Measurements from ENCODE around the gene HERC2.

HERC2 gene

DNA sequence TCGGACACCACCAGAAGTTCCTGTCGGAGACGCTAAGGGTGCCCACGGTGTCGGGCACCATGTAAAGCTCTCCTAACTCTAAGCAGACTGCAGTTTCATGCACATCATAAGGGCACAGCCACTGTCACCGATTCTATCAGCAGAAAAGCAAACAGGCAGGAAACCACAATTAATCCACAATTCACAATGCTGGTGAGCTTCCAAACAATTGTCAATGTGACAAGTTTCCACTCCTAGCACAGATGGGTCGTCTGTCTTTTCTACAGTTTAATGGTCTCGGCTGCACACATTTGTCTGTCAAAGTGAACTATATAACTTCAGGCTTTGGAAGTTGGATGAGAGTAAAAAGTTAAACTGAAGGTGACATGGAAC is 214.1 kb downstream of the HERC2 start:
- no peak for DNase-seq

GRCh38 chr15:28107111-28107903 is 214.7 kb downstream of the HERC2 start:
- DNase-seq = no peak

DNA sequence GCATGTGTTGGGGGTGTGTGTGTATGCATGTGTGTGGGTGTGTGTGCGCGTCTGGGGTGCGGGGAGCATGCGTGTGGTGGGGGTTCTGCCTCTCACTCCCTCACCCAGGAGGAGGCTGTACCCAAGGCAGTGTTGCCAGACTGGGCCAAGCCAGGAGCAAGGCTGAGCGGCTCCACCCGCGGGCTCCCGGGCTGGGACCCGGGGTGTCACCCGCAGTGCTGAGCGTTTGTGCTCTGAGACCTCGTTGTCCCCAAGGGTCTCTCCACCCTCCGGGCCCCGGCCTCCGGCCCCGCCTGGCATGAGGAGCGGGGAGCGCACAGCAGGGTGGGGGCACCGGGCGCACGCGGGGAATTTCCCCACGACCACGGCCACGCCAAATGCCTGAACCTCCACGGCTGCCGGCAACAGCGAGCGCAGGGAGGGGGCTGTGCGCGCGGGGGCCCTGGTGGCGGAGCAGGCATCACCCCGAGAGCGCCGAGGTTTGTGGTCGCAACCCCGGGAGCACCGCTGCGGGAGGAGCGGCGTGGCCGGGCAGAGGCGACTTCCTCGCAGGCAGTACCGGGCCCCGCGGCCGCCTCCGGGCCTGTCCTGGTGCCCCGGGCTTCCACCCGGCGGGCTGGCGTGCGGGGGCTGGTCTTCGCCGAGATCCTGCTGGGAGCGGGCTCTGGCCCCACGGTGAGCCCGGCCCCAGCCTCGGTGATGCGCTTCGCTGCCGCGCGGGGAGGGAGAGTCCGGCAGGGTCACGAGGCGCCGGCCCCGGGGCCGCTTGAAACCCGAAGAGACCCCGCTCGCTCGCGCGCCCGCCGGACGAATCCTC is 215.5 kb downstream of the HERC2 start:
- no peak for DNase-seq

GRCh38 chr15:28105793-28106192 is 216.2 kb downstream of the HERC2 start:
- no peak for DNase-seq

- DNase-seq = no peak
Measured at GRCh38 chr15:28105224-28105791, 216.7 kb downstream of the HERC2 start.

DNA sequence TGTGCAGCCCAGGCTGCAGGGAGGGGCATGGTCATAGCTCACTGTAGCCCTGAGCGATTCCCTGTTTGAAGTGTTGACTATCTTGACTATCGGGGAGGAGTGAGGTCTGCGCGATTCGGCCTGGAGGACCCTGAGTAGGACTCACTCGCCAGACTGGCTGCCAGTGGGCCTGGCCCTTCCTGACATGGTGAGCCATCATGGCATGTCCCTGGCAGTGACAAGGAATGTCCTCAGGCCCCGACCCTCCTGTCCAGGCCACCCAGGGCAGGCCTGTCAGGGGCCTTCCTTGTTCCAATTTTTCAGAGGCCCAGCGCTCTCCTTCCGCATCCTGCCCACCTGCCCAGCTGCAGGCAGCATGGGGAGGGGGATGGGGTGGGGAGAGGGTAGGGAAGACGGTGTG is 217.7 kb downstream of the HERC2 start:
- DNase-seq = no peak

DNA sequence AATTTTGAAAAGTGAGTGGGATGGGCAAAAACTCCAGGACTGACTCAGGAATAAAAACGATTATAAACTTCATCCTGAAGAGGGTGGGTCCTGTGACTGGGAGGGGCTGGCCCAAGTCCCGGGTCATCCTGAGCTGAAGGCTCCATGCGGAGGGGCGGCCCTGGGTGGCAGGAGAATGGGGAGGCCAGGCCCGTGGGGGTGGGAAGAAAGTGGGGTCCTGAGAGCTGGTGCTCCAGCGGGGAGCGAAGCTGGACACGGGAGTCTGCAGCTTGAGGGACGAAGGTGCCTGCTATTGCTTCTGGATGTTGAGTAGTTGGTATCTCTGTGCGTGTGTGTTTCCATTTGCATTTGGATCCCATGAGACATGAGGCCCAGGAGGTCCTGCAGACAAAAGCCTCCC is 218.1 kb downstream of the HERC2 start:
- no peak for DNase-seq

GRCh38 chr15:28101983-28102441 is 220.0 kb downstream of the HERC2 start:
- no peak for DNase-seq

GRCh38 chr15:28101201-28101600 is 220.8 kb downstream of the HERC2 start:
- no peak for DNase-seq

GRCh38 chr15:28100516-28101195 is 221.3 kb downstream of the HERC2 start:
- no peak for DNase-seq

- DNase-seq = no peak
Measured at GRCh38 chr15:28099555-28100140, 222.3 kb downstream of the HERC2 start.

DNA sequence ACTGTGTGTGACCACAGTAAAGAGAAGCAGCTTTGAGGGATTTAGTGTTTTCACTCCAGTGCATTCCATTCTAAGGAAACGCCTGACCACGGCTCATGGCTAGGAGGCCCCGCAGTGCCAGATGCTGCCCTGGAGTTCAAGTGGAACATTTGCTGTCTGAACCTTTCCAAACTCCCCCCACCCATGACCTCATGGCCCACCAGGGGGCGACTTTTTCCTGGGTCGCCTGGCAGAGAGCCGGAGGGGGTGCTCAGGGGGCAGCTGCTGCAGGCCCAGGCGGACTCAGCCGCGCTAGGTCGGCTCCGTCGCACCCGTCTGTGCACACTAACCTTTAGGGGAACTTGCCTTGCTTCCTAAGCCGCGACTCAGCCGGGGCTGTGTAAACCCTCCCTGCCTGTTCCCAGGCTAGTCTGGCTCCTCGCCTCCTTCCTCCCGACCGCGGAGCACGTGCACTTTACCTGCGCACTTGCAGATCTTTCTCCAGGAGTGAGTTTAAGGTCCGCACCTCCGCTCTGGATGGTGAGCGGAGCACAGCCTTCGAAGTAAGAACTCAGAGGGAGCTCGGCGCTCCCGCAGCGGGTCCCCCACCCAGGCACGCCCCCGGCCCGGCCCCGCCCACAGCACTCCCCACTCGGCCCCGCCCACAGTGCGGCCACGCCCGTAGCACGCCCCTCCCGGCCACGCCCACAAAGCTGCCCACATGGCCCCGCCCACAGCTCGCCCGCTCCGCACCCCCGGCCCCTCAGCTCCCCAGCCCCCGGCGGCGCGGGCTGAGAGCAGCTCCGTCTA is 223.0 kb downstream of the HERC2 start, which contains the start of gene OCA2:
OCA2 (minus strand) TSS at position 550 of the 789 bp plus-strand sequence. CDS start 17,441 bp downstream, outside the sequence.
- peak; percentile 33 for DNase-seq

- no peak for DNase-seq
Measured at GRCh38 chr15:28098360-28098765, 223.6 kb downstream of the HERC2 start.

DNA sequence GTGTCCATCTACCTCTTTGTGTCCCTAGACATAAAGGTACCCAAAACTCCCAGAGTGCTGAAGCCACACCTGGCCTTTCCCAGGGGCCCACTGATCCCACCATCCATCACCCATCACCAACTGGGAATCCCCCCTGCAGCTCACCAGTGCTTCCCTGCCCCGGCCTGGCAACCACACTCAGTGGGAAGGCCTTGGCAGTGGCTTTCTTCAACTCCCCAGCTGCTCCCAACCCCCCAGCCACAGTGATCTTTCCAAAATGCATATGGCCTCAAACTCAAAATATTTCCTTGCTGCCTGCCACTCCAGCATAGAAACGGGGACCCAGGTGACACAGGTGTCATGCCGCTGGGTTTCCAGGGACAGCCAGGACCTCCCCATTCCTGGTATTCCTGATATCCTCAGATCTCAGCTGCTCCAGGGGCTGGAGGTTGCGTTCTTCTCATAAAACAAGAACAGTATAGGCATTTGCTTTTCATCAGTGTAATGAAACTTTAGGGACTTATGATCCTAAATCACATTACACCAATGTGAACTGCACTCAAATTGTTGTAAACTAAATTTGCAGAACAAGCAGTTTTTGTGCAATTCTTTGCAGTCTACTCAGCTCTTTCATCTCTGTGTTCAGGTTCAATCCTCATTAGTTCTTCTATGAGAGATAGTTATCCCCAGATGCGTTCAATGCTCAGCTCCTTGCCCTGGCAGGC is 224.2 kb downstream of the HERC2 start:
- no peak for DNase-seq

GRCh38 chr15:28096670-28097431 is 225.1 kb downstream of the HERC2 start:
- DNase-seq = no peak

DNA sequence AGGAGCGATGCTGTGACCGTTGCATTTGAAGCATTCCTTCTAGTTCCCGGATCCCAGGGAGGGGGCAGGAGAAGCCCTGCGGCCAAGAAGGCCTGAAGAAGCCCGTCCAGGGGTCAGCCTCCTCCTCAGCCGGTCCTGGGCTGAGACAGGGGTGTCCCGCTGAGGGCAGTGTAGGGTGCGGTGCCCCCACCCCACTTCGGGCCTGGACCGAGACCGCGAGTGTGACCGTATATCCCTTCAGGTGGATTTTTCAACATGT is 225.6 kb downstream of the HERC2 start:
- no peak for DNase-seq

- DNase-seq = no peak
Measured at GRCh38 chr15:28094732-28095521, 227.1 kb downstream of the HERC2 start.

DNA sequence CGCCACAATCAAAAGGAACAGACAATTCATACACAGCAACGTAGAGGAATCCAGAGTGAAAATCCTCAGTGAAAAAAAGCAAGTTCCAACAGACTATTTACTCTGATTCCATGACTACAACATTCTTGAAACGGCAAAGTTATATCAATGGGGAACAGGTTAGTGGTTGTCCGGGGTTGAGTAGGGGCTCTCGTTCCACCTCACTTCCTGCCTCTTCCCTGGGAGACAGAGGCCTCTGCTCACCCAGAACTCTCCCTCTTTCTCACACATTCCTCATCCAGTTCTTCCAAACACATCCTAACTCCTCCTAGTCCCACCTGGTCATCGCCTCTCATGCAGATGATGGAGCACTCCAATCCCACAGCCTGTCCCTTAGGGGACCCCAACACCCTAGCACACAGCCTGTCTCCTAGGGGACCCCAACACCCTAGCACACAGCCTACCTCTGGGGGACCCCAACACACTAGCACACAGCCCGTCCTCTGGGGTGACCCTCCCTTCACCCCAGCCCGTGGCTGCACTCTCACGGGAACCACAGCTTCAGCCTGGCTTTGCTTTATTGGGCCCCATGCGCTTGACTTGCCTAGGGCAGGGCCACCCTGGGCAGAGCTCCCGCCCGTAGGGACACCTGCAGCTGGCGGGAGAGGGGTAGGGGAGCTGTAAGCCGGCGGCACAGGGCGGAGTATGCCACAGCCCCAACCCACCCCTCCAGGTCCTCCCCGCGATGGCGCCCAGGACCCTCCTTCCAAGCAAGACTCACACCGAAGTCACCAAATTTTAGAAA is 228.0 kb downstream of the HERC2 start:
- no peak for DNase-seq

GRCh38 chr15:28091313-28091712 is 230.7 kb downstream of the HERC2 start:
- no peak for DNase-seq
